ENCODE measurements around the gene LPIN1.

GRCh38 chr2:11702946-11703345, 43.5 kb upstream of the LPIN1 start:
- TF ChIP-seq POLR2A (IDR thresholded peaks at IDR 0.05), result no peak
- TF ChIP-seq, protein P1, sequence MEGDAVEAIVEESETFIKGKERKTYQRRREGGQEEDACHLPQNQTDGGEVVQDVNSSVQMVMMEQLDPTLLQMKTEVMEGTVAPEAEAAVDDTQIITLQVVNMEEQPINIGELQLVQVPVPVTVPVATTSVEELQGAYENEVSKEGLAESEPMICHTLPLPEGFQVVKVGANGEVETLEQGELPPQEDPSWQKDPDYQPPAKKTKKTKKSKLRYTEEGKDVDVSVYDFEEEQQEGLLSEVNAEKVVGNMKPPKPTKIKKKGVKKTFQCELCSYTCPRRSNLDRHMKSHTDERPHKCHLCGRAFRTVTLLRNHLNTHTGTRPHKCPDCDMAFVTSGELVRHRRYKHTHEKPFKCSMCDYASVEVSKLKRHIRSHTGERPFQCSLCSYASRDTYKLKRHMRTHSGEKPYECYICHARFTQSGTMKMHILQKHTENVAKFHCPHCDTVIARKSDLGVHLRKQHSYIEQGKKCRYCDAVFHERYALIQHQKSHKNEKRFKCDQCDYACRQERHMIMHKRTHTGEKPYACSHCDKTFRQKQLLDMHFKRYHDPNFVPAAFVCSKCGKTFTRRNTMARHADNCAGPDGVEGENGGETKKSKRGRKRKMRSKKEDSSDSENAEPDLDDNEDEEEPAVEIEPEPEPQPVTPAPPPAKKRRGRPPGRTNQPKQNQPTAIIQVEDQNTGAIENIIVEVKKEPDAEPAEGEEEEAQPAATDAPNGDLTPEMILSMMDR (IDR thresholded peaks at IDR 0.05), result no peak
